Left lung (tissue), 10 donors: Measurements from ENCODE around the gene HMBS. TPM values are rescaled to one million over a fixed set of nuclear protein-coding genes. Genes with fewer than 3 reads are reported as not detected.

ENCODE experiments used
- ATAC-seq: fragments of 200-7000 bp; cut with Tn5 transposase; one replicate; pipeline ENCODE4 v1.9.1; 2020; ENCODE audit warnings: moderate library complexity
- DNase-seq, 4 donors: peaks; one replicate each; pipeline ENCODE4 v3.0.0-alpha.2; 2013 to 2020
- H3K27ac ChIP-seq, 2 donors: fragments of 200-600 bp; sonication (generic) in 1 of 2; one replicate each; pipeline versions ENCODE4 v1.5.0 to v1.8.0; 2020 to 2021
- H3K27me3 ChIP-seq, 2 donors: fragments of 200-600 bp; sonication (generic) in 1 of 2; one replicate each; pipeline versions ENCODE4 v1.5.0 to v1.8.0; 2020 to 2021
- H3K36me3 ChIP-seq, 2 donors: fragments of 200-600 bp; sonication (generic) in 1 of 2; one replicate each; pipeline versions ENCODE4 v1.5.0 to v1.8.0; 2020 to 2021
- H3K4me1 ChIP-seq, 2 donors: fragments of 200-600 bp; one replicate each; pipeline ENCODE4 v1.8.0; 2021
- H3K4me3 ChIP-seq, 2 donors: fragments of 200-600 bp; sonication (generic) in 1 of 2; one replicate each; pipeline versions ENCODE4 v1.5.0 to v1.8.0; 2020 to 2021; ENCODE audit warnings: mild to moderate bottlenecking in 1 of 2
- H3K9me3 ChIP-seq, 2 donors: fragments of 200-600 bp; sonication (generic) in 1 of 2; one replicate each; pipeline versions ENCODE4 v1.5.0 to v1.8.0; 2020 to 2021
- intact Hi-C, 2 donors: fragments of 100-400 bp; cut with DNase I; formaldehyde crosslinking; loops; one replicate each; pipeline versions ENCODE4 v1.11.2 to v1.14.2; 2022
- polyA plus RNA-seq, 6 donors: library from polyadenylated mRNA; unstranded; fragments of 120-200 nt; gene quantifications; one replicate each; pipeline ENCODE4 v1.2.1, GENCODE V29; 2013; ENCODE audit not compliant: insufficient read length in 6 of 6
- total RNA-seq, 2 donors: library from RNA; stranded (reverse); fragmentation: NEBNext Ultra II Directional; extraction: Animal tissue kit (Norgen Biotek cat#: 25700); gene quantifications; one replicate each; pipeline ENCODE4 v1.2.1, GENCODE V29; 2021
- TF ChIP-seq, protein P1 (sequence below), 2 donors: fragments of 200-600 bp; sonication (generic) in 1 of 2; IDR thresholded peaks; one replicate each; pipeline versions ENCODE4 v1.5.0 to v1.8.0; 2021; ENCODE audit warnings: antibody characterized with exemption in 2 of 2
- donor health status: DM: no; HTN: yes; CAD: no.
- donor health status: DM: no; HTN: no; CAD: no.

HMBS gene
- total and polyA plus RNA-seq, 8 donors: 16.5 to 32.0 (median 24.1) TPM

DNA sequence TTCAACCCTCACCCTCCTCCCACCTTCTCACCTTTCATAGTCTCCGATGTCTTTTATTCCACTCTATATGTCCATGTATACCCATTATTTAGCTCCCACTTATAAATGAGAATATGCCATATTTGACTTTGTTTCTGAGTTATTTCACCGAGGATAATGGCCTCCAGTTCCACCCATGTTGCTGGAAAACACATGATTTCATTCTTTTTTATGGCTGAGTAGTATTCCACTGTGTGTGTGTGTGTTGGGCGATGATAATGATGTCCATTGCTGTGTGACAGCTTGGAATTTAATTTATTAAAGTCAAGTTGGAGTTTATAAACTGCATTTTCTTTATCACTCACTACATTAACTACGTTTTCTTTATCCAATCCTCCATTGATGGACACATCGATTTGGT lies 33.5 kb downstream of the HMBS start:
- H3K4me3 ChIP-seq: no peak overlapping the region
- H3K9me3 ChIP-seq: no peaks in the 10 kb centered on the region
- H3K27me3 ChIP-seq: no peaks in the 10 kb centered on the region
- intact Hi-C loops: no loop called here
- H3K4me1 ChIP-seq: peaks cover 11 to 43% of the 10 kb centered on the region in 2 donors
- DNase-seq (no peak), ATAC-seq (no peak)
- TF ChIP-seq, protein P1, sequence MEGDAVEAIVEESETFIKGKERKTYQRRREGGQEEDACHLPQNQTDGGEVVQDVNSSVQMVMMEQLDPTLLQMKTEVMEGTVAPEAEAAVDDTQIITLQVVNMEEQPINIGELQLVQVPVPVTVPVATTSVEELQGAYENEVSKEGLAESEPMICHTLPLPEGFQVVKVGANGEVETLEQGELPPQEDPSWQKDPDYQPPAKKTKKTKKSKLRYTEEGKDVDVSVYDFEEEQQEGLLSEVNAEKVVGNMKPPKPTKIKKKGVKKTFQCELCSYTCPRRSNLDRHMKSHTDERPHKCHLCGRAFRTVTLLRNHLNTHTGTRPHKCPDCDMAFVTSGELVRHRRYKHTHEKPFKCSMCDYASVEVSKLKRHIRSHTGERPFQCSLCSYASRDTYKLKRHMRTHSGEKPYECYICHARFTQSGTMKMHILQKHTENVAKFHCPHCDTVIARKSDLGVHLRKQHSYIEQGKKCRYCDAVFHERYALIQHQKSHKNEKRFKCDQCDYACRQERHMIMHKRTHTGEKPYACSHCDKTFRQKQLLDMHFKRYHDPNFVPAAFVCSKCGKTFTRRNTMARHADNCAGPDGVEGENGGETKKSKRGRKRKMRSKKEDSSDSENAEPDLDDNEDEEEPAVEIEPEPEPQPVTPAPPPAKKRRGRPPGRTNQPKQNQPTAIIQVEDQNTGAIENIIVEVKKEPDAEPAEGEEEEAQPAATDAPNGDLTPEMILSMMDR (IDR thresholded peaks at IDR 0.05): no peak
- peaks cover 0 to 43% of the 10 kb centered on the region in 2 donors for H3K36me3 ChIP-seq
- no peak overlapping the region for H3K27ac ChIP-seq

DNA sequence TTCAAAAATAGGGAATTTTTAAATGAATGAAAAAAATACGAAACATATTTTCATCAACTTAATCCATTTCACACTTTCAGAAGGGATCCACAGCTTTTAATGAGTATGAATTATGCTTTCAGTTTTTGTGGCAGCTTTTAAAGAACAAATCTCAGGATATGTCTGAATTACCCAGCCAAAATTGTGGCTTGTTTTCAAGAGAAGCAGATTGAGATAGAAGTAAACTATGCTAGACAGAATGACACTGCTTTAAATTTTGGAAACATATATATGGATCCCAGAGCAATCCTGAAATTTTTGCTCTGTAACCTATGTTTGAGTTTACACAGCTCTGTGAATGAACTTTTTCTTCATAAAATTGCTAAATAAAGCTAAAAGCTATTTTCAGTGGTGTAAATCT lies 34.3 kb downstream of the HMBS start:
- DNase-seq (no peak), ATAC-seq (no peak)
- intact Hi-C loops: no loop called here
- no peaks in the 10 kb centered on the region for H3K27me3 ChIP-seq
- H3K4me1 ChIP-seq: peaks cover 11 to 45% of the 10 kb centered on the region in 2 donors
- no peaks in the 10 kb centered on the region for H3K9me3 ChIP-seq
- TF ChIP-seq, protein P1 (IDR thresholded peaks at IDR 0.05): no peak
- H3K36me3 ChIP-seq: peaks cover 0 to 39% of the 10 kb centered on the region in 2 donors
- no peak overlapping the region for H3K4me3 ChIP-seq
- H3K27ac ChIP-seq: no peak overlapping the region

DNA sequence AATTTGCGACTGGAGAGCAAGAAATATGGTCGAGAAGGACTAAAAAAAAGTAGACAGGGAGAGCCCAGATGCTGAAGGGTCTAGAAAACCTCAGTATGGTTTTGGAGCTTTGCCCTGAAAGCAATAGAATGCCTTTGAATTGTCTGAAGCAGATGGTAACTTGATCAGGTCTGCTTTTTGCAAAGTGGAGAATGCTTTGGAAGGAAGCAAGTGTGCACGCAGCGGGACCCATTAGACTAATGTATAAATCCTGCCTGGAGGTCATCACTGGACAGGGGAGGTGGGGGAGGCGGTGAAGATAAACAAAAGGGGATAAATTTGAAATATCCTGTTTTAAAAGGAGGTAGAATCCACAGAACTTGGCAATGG lies 35.9 kb downstream of the HMBS start:
- intact Hi-C loops: no loop called here
- Histone ChIP-seq H3K27ac (peak overlapping the region; percentile 55 to 92), H3K4me3 (peak overlapping the region; percentile 33 to 95), H3K27me3 (no peaks in the 10 kb centered on the region), H3K9me3 (no peaks in the 10 kb centered on the region), H3K4me1 (peaks cover 11 to 39% of the 10 kb centered on the region in 2 donors), H3K36me3 (peaks cover 0 to 38% of the 10 kb centered on the region in 2 donors)
- DNase-seq (no peak), ATAC-seq (no peak)
- TF ChIP-seq, protein P1 (IDR thresholded peaks at IDR 0.05): no peak

DNA sequence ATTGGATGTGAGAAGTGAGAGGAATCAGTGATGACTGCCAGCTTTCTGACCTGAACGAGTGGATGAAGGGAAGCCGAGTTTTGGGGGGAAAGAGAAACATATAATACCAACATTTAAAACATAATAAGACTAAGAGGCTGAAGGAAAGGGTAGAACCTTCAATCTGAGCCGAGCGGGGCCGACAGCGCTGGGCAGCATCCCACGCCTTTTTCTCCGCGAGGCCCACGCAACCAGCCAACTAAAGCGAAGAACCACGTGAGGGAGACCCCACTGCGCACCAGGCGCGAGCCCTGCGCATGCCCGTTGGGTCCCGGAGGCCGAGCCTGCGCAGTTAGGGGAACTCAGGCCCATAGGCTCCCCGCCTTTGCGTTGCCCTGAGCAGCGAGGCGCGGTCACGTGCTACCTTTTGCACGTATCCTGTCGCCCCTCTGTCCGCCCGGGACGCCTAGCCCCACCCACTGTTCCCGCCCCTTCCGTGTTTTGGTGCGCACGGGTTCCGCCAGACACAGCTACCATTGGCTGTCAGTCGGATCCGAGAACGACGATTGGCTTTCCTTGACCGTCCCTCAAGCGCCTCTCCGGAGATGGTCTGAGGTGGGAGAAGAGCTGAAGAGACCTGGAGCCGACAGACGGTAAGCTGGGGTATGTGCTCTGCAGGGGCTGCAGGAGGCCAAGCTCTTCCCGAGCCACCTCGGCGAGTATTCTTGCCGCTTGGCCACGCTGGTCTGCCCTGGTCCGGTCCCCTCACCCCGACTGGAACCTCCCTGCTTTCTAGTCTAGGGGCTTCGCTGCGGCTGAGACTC lies 36.5 kb downstream of the HMBS start, which contains the start of gene HINFP:
TSS of gene HINFP (plus strand) at position 573 of the 803 bp plus-strand sequence. CDS start 5,365 bp downstream, outside the sequence.
- H3K27ac ChIP-seq: peak within 1 kb of the TSS; percentile 55 to 92
- intact Hi-C loops: no loop called here
- ATAC-seq: peak; percentile 99
- DNase-seq: peak; percentile 98 to 100 (median 100)
- peaks cover 11 to 35% of the 10 kb centered on the region in 2 donors for H3K4me1 ChIP-seq
- H3K36me3 ChIP-seq: peaks cover 0 to 33% of the 10 kb centered on the region in 2 donors
- no peaks in the 10 kb centered on the region for H3K9me3 ChIP-seq
- TF ChIP-seq, protein P1 (IDR thresholded peaks at IDR 0.05): no peak
- H3K4me3 ChIP-seq: peak within 1 kb of the TSS; percentile 86 to 95
- no peaks in the 10 kb centered on the region for H3K27me3 ChIP-seq

DNA sequence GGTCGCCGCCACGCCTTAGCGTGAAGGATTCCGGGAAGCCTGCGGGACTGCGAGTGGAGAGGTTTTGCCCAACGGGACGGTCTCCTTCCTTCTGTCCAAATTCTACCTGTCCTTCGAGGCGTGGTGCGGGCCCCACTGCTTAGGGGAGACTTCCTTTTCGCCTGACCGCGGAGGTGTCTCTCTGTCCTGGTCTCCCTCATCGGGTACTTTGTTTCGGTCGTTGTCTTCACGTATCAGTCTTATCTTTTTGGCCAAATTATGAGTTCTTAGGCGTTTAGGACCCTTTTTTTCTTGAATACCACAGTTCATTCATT lies 37.1 kb downstream of the HMBS start:
- Histone ChIP-seq H3K9me3 (no peaks in the 10 kb centered on the region), H3K27me3 (no peaks in the 10 kb centered on the region), H3K4me3 (peak overlapping the region; percentile 86 to 95), H3K4me1 (peaks cover 11 to 33% of the 10 kb centered on the region in 2 donors), H3K36me3 (peaks cover 0 to 30% of the 10 kb centered on the region in 2 donors), H3K27ac (peak overlapping the region; percentile 36 to 92)
- TF ChIP-seq, protein P1 (IDR thresholded peaks at IDR 0.05): no peak
- ATAC-seq (no peak), DNase-seq (no peak)
- intact Hi-C loops: no loop called here
